OCI-LY3 (cell line): ENCODE data around the gene MPRIP.

Source experiments
- EZH2phosphoT487 ChIP-seq: fragments of 200-600 bp; shearing (Covaris generic); IDR thresholded peaks from 2 replicates; pipeline ENCODE4 v1.6.1; 2018; ENCODE audit warnings: antibody characterized with exemption, mixed run types, low read depth
- TF ChIP-seq, protein P1 (sequence below): fragments of 200-600, 300-600 bp; sonication (generic); IDR thresholded peaks from 2 replicates; pipeline ENCODE4 v1.5.1; 2014; ENCODE audit warnings: antibody characterized with exemption, low read length, low read depth

DNA sequence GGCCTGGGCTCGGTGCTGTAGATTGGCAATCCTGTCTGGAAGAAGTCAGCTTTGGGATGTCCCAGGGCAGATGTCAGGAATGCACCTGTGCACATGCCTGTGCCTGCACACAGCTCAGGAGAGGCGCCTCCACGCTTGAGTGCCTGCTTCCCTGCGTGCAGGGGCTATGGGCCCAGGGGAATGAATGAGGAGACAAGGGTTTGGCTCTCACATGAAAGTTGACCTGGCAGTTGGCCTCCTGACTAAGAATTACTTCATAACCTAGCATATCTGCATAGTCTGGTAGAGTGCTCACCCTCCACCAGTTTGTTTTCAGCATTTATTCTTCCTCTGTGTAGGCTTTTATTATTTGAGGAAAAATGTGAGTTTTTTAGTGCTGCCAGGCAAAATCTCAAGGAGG is 113.8 kb downstream of the MPRIP start:
- TF ChIP-seq, protein P1, sequence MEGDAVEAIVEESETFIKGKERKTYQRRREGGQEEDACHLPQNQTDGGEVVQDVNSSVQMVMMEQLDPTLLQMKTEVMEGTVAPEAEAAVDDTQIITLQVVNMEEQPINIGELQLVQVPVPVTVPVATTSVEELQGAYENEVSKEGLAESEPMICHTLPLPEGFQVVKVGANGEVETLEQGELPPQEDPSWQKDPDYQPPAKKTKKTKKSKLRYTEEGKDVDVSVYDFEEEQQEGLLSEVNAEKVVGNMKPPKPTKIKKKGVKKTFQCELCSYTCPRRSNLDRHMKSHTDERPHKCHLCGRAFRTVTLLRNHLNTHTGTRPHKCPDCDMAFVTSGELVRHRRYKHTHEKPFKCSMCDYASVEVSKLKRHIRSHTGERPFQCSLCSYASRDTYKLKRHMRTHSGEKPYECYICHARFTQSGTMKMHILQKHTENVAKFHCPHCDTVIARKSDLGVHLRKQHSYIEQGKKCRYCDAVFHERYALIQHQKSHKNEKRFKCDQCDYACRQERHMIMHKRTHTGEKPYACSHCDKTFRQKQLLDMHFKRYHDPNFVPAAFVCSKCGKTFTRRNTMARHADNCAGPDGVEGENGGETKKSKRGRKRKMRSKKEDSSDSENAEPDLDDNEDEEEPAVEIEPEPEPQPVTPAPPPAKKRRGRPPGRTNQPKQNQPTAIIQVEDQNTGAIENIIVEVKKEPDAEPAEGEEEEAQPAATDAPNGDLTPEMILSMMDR: no peak
- TF ChIP-seq EZH2phosphoT487: no peak
